ENCODE measurements around the gene PIGQ.

PIGQ gene

GRCh38 chr16:528111-529011 lies 41.4 kb upstream of the PIGQ start:
- in situ Hi-C loops (cut with HindIII; ENCODE audit: low pct_ligation_motif_present, low sequenced_read_pairs), result no loop called here

GRCh38 chr16:529012-529575 lies 40.7 kb upstream of the PIGQ start:
- in situ Hi-C loops (cut with HindIII; ENCODE audit: low pct_ligation_motif_present, low sequenced_read_pairs), result no loop called here
- H3K4me3 ChIP-seq (ENCODE audit: low read depth, low read length), result peak overlapping the region; percentile 74
- TF ChIP-seq CTCF (IDR thresholded peaks at IDR 0.05; ENCODE audit: low read depth, low read length, missing control alignments), result no peak
- H3K36me3 ChIP-seq (replicated peaks), result no peaks in the 10 kb centered on the region
- H3K27me3 ChIP-seq (replicated peaks), result no peaks in the 10 kb centered on the region
- H3K27ac ChIP-seq, result peak overlapping the region; percentile 45
- no peak for DNase-seq

More at GRCh38 chr16:528111-529011, 41.4 kb upstream of the PIGQ start:
- no peak for TF ChIP-seq CTCF (IDR thresholded peaks at IDR 0.05; ENCODE audit: low read depth, low read length, missing control alignments)
- no peak for DNase-seq
- H3K36me3 ChIP-seq (replicated peaks), result no peaks in the 10 kb centered on the region
- peak overlapping the region; percentile 45 for H3K27ac ChIP-seq
- no peaks in the 10 kb centered on the region for H3K27me3 ChIP-seq (replicated peaks)
- peak overlapping the region; percentile 74 for H3K4me3 ChIP-seq (ENCODE audit: low read depth, low read length)

GRCh38 chr16:530111-530817 lies 39.5 kb upstream of the PIGQ start:
- Histone ChIP-seq H3K36me3 (replicated peaks) (no peaks in the 10 kb centered on the region), H3K4me3 (ENCODE audit: low read depth, low read length) (no peak overlapping the region), H3K27me3 (replicated peaks) (no peaks in the 10 kb centered on the region), H3K27ac (no peak overlapping the region)
- no peak for TF ChIP-seq CTCF (IDR thresholded peaks at IDR 0.05; ENCODE audit: low read depth, low read length, missing control alignments)
- in situ Hi-C loops (cut with HindIII; ENCODE audit: low pct_ligation_motif_present, low sequenced_read_pairs), result no loop called here
- DNase-seq, result no peak

GRCh38 chr16:531494-532125 lies 38.2 kb upstream of the PIGQ start:
- H3K27me3 ChIP-seq (replicated peaks), result no peaks in the 10 kb centered on the region
- TF ChIP-seq CTCF (IDR thresholded peaks at IDR 0.05; ENCODE audit: low read depth, low read length, missing control alignments), result no peak
- in situ Hi-C loops (cut with HindIII; ENCODE audit: low pct_ligation_motif_present, low sequenced_read_pairs), result no loop called here
- H3K4me3 ChIP-seq (ENCODE audit: low read depth, low read length), result no peak overlapping the region
- H3K36me3 ChIP-seq (replicated peaks), result no peaks in the 10 kb centered on the region
- no peak overlapping the region for H3K27ac ChIP-seq
- no peak for DNase-seq

- peak; percentile 13 for TF ChIP-seq CTCF (IDR thresholded peaks at IDR 0.05; ENCODE audit: low read depth, low read length, missing control alignments)
- in situ Hi-C loops (cut with HindIII; ENCODE audit: low pct_ligation_motif_present, low sequenced_read_pairs), result no loop called here
- no peak overlapping the region for H3K27ac ChIP-seq
- DNase-seq, result no peak
- no peaks in the 10 kb centered on the region for H3K27me3 ChIP-seq (replicated peaks)
- H3K36me3 ChIP-seq (replicated peaks), result peaks cover 8% of the 10 kb centered on the region
- no peak overlapping the region for H3K4me3 ChIP-seq (ENCODE audit: low read depth, low read length)
Observed at GRCh38 chr16:533391-534123, 36.2 kb upstream of the PIGQ start.
